ENCODE results near the gene CELF1.

The CELF1 gene
- 118 to 190 (median 175) reads per million in 4 donors for total RNA-seq

DNA sequence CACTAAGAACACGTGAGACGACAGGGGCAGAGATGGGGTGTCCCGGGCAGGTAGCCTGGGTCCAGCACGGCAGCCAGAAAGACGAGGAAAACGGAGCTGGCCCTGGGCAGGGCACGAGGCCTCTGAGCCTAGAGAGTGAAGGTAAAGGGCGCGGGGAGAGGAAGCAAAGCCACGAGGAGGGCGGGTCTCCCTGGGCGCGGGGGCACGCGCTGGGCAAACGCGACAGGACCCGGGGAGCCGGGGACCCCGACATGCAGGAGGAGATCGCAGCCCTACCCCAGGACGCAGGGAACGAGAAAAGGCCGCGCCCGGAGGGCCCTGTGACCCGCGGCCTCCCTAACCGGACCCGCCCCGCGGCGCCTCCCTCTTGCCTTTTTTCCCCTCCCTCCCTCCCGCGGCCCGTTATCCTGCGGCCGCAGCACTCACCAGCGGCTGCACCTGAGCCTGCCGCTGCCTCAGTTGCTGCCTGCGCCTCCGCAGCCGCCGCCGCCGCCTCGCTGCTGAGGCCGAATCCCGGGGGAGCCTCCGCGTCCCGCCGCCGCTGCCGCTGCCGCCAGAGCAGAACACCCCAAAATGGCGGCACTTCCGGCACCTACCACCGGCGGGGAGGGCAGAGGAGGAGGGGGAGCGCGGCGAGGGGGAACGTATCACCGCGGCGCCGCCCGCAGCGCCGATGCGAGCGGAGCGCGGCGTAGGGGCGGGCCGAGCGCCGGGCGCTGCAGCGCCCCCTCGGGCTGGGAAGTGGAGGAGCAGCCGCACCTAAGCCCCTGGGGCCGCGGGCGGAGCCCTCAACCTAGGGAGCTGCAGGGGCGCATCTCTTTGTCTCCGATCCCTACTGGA, at the start of gene CELF1:
Gene CELF1, minus strand, starts transcription at position 567 of the 840 bp plus-strand sequence. CDS start 53,609 bp downstream, outside the sequence.
- DNase-seq: peak; percentile 86 to 93 (median 90)

DNA sequence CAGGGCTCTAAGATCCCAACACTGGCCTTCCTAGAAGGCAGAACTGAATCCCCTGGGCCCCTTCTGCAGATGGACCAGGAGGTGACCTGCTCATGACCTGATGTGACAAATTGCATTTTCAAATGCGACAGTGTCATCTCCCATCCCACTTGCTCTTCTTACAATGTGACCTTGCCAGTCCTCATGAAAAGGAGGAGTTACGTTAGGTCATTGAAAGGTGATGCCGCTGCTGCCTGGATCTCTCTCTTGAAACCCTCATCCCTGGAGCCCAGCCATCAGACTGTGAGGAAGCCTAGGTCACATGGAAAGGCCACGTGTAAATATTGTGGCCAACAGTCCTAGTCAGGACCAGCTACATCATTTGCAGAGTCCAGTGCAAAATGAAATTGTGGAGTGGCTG, 47.0 kb upstream of the CELF1 start:
- DNase-seq: no peak

DNA sequence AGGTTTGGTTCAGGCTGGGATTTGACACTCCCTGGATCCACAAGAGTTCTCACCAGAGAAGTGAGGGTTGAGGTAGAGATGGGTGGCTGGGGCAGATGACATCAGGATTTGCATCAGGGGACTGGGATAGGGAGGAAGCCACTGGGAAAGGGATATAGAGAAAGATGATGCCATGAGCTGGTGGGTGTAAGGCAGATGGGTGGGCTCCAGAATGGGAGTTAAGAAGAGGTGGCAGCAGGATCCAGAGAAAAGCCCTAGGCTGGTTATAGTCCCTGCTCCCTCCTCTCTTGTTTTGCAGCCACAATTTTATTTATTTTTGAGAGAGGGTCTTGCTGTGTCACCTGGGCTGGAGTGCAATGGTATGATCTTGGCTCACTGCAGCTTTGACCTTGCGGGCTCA, 43.0 kb upstream of the CELF1 start:
- DNase-seq: no peak

DNA sequence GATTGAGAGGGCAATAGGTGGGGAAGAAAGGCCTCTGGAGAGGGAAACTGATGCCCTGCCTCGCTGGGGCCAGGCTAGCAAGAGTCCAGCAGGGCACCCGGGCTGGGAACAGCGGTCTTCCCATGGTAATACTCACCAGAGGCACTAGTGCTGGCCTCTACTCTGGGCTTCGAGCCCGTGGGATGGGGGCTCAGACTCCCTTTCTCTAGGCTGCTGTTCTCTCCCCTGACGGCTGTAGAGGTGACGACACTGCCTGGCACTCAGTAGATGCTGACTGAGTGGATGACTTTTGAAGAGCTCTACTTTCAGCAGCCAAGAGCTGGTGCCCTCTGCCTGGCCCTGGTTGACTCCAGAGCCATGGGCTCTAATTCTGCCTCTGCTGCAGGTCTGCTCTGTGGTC, 42.1 kb upstream of the CELF1 start:
- DNase-seq: no peak

DNA sequence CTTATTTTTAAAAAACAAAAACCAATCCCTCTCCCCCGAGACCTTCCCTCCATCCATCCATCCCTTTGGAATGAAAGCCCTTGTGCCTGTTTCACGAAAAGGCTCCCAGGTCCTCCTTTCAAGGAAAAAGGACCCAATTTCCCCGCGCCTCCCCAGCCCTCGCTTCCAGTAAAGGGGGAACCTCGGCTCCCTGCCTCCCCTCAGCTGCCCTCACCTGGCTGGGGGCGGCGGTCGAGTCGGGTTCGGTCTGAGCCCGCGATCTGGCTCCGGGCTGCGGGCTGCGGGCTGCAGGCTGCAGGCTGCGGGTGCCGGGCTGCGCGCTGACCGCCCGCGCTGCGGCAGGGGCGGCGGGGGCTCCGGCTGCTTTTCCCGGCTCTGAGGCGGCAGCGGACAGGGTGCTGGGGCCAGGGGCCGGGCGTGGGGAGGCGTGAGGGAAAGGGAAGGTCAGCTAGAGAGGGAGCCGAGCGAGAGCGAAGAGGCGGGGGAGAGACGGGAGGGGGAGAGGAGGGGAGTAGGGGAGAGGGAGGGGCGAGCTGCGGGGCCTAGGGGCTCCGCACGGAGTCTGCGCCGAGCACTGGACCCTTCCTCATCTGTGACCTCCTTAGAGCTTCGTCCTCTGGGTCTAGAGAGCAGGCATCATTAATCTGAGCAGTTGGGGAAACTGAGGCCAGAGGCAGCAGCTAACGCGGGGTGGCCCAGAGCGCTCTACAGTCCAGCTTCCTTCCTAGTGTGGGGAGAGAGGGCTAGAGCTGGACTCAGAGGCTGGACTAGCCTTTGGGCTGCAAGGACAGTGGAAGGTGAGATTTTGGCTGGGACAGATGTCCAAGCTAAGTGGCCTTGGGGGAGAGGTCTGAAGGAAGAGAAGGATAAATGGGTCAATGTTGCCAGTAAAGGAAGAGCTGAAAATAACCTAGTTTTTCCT, 41.3 kb upstream of the CELF1 start, which contains the start of gene C1QTNF4:
Gene C1QTNF4, minus strand, starts transcription at position 478 of the 922 bp plus-strand sequence. CDS start 3,601 bp downstream, outside the sequence.
- DNase-seq: no peak

DNA sequence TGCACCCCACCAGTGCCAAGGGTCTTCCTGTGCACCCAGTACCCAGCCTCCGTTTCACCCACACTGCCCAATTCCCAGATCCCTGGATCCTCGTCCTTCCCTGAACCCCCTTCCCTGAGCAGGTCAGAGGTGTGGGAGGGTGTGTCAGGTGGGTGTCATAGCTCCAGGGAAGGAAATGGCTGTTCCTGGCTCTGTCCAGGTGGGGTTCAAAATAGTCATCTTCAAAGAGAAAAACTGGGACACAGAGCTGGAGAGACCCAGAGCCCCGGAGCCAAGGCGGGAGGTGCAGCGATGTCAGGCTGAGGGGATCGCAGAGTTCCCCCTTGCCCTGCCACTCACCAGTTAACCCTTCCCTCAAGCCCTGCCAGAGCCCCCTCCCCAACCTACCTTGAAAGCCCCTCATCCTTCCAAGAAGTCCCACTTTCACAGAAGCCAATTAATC, 40.6 kb upstream of the CELF1 start:
- no peak for DNase-seq

DNA sequence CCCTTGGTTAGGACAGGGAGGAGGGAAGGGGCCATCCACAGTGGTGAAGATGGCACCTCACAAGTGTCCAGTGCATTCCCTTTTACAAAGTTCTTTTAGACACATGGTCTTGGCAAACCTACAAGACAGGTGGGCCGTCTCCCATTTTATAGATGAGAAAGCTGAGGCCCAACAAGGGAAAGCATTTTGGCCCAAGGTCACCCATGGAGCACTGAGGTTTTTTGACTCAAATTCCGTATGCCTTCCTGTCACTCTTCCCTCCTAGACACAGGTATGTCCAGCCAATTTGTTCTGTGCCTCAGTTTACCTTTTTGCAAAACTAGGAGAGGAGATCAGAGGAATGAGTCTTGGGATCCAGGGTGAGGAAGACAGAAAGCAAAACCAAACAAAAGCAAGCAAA, 40.0 kb upstream of the CELF1 start:
- no peak for DNase-seq

DNA sequence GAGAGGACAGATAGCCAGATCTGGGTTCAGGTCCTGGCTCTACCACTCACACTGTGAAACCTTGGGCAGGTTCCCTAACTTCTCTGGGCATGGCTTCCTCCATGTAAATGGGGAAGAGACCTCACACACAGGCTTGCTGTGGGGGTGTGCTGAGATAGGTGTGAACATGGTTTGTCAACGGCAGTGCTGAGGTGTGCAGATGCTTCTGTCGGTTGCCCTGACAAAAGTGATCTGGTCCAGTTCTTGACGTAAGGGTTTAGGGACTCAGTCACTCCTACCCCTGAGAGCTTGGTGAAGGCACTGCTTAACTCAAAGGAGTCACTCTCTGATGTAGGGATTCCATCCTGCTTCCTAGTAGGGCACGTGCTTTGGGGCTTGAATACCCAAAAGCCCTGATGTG, 39.3 kb upstream of the CELF1 start:
- no peak for DNase-seq

DNA sequence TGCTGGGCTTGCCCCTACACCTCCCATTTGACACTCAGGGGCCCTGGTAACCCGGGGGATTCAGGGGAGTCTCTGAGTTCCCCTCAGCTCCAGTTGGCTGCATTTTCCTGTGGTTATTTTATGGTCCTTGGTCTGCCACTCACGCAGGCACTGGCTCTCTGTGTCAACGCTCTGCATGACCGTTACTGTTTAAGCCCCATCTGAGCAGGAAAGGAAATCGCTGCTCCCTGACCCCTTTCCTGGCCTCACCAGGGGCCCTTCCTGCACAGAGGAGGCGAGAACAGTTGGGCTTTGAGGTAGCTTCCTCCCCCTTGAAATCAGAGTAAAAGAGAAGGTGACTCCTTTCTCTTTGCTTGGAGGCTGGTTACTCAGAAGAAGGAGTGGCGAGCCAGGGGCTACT, 38.8 kb upstream of the CELF1 start:
- DNase-seq: peak in 1 of 5 donors; percentile 36

DNA sequence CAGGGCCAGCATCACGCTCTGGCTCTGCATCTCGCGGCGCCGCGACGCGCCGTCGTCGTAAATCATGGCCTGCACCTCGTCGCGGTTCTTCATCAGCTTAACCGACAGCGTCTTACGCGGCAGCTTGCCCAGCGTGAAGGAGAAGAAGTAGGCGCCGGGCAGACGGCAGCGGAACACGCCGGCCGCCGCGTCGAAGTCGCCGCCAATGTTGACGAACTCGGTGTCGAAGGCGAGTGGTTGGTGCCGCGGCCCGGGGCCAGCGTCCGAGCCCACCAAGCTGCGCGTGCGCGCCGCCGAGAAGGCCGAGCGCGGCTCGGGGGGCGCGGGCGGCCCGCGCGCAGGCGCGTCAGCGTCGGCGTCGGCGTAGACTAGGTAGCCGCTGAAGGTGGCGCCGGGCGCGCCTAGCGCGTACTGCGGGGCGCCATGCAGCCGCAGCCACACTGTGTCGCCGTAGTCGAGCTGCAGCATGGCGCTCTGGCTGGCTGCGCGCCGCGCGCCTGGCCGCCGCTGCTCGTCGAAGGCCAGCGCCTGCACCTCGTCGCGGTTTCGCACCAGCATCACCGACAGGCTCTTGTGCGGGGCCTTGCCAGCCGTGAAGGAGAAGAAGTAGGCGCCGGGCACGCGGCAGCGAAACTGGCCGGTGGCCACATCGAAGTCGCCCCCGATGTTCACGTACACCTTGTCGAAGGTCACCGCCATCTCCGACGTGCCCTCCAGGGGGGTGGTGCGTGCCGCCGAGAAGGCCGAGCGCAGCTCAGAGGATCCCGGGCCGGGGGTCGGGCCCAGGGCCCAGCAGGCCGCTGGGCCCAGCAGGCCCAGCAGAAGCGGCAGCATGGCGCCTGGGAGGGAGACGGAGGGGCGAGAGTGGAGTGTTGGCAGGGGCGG, 37.3 kb upstream of the CELF1 start:
- no peak for DNase-seq

DNA sequence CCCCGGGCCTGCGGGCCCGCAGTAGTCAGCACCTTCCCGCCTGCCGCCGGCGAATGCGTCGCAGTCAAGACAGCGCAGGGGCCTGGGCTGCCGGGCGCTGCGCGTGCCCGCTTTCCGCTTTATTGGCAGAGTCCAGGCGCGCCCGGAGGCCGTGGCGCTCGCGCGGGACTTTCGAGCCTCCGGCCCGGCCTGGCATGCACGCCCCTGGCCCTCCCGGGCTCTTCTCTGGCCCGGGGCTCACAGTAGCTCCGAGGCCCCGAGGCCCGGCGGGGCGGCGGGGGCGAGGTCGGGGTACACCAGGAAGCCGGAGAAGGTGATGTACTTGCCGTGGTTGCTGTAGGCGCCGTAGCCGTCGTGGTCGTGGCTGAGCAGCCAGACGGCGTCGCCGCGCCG, 36.6 kb upstream of the CELF1 start:
- DNase-seq: no peak

DNA sequence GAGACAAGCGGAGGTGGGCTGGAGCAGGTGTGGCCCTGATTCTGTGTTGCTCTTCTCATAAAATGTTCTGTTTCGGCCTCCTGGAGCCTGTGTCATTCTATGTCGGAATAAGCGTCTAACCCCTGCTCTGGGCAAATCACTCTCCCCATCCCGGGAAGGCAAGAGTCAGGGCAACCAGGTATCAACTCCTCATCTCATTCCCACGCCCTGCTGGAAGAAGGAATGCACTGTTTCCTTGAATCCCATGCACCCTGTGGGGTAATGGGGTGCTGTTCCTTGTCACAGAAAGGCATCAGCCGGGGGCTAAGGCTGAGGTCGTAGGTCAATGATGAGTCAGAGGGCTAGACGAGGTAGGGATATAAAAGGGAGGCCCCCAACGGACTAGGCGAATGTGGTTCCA, 36.2 kb upstream of the CELF1 start:
- no peak for DNase-seq

DNA sequence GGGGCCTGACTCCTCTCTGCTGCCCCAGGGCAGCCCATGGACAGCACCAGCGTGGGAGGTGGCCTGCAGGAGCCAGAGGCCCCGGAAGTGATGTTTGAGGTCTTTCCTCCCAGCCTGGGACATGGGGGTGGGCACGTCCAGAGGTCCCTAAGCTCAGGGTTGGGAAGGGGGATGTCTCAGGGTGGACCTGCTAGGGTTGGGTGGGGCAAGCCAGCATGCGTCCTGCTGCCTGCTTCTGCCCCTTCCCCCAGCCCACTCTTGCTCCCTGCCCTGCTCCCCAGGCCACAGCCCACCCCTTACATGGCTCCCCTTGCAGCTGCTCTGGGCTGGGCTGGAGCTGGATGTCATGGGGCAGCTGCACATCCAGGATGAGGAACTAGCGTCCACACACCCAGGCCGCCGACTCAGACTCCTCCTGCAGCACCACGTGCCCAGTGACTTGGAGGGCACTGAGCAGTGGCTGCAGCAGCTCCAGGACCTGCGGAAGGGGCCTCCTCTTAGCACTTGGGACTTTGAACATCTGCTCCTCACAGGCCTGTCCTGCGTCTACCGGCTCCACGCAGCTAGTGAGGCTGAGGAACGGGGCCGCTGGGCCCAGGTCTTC, 34.9 kb upstream of the CELF1 start:
- no peak for DNase-seq

DNA sequence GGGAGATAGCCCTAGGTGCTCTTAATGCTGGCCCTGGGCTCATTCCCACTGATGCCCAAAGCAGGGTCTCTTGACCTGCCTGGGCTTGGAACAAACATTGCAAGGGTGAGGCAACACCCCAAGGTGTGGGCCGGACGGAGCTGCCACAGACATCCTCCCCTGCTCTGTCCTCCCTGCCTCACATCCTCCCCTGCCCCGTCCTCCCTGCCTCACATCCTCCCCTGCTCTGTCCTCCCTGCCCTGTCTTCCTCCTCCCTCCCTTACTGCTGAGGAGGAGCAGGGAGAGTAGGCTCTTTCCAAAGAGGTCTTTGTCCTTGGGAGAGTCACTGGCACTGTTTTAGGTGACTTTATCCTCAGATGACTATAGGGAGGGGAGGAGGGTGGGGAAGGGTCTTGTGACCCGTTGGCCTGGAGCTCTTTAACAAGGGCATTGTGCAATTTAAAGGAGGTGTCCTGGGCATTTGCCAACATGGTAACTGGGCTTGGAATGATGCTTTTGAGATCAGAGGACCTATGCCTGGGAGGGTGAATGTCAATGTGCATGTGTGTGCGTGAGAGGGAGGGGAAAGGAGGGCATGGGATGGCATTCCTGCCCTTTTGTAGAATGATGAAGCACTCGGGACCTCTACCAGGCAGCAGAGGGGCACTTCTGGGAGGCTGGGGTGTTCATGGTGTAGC, 34.2 kb upstream of the CELF1 start:
- DNase-seq: no peak

DNA sequence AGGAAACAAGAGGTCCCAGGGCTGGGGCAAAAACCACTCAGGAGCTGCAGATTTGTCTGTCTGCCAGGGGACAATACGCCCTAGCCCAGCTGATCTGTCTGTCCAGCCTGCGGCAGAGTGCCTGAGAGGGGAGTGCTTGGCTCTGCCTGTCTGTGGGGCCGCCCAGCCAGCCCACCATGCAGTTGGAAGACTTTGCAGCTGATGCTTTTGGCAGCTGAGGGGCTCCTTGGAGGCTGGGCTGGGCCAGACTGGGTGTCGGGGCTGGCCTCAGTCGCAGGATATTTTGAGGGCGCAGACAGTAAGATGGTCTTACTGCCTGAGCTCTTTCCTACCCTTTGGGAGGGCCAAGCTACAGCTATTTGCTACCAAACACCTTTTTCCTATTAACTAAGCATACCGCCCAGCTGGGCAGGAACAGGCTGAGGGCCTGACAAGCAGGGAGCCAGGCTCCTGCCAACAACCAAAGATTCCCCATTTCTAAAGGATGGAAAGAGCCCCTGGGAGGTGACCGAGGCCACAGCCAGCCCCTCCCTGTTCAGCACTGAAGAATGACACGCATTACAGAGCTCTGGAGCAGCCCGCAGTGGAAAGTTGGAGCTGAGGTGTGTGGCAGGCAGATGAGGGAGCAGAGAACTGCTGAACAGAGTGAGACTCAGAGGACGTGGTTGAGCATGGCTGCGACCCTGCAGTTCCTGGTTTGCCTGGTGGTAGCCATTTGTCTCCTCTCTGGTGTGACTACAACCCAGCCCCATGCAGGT, 33.3 kb upstream of the CELF1 start, which contains the start of gene FAM180B:
Gene FAM180B, plus strand, starts transcription at position 581 of the 758 bp plus-strand sequence. Its CDS starts 91 bp downstream, at position 672.
- DNase-seq: no peak

DNA sequence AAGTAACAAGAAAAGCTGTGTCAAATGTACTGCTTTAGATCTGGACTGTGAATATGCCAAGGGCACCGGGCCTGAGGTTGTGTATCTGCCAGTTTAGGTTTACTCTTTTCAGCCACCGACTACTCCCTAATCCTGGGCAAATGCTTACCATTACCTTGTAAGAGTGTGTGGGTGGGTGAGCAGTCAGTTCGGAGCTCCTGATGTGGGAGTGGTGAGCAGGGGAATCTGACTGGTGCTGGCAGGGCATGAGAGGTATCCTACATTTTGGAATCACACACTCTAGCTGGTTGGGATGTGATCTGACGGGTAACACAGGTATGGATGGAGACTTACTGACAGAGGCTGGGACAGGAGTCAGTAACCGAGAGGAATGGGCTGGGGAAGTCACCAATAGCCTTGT, 30.9 kb upstream of the CELF1 start:
- no peak for DNase-seq

DNA sequence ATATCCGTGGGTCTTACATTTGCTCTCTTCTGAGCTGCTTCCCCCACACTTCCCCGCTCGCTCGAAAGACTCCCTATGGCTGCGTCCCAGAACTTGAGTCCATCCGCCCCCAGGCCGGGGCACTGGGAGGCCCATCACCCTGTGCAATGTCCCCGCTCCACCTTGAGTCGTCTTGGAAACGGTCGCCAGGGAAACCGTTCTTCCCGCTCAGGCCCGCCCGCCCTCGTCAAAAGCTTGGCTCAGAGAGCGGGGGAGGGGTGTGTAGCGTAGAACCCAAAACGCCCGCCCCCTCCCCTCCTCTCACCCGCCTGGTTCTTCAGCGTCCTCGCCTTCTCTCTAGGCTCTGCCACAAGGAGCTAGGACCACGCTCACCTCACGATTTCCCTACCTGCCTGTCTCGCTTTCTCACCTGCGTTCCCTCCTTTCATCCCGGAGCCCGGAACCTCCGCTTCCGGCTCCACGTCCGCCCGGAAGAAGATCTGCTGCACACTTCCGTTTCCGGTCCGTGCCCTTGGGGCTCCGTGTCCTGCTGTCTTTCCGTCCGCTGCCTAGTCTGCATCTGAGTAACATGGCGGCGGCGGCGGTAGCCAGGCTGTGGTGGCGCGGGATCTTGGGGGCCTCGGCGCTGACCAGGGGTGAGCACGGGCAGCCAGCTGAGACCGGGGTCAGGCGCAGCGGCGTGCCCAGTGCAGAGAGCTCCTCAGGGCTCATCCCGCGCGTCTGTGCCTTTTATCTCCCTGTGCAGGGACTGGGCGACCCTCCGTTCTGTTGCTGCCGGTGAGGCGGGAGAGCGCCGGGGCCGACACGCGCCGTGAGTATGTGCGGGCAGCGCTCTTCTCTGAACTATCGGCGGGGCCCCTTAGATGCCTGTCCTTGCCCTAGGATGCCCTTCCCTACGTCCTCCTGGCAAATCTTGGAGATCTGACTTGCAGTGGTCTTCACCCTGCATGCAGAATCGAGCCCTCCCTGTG, 25.9 kb upstream of the CELF1 start, which contains the start of the genes KBTBD4 and NDUFS3:
Gene KBTBD4, minus strand, starts transcription at position 447 of the 971 bp plus-strand sequence. Its CDS starts 19 bp downstream, at position 428.
Gene NDUFS3, plus strand, starts transcription at position 551 of the 971 bp plus-strand sequence. Its CDS starts 18 bp downstream, at position 569.
- DNase-seq: peak; percentile 71 to 89 (median 83)

DNA sequence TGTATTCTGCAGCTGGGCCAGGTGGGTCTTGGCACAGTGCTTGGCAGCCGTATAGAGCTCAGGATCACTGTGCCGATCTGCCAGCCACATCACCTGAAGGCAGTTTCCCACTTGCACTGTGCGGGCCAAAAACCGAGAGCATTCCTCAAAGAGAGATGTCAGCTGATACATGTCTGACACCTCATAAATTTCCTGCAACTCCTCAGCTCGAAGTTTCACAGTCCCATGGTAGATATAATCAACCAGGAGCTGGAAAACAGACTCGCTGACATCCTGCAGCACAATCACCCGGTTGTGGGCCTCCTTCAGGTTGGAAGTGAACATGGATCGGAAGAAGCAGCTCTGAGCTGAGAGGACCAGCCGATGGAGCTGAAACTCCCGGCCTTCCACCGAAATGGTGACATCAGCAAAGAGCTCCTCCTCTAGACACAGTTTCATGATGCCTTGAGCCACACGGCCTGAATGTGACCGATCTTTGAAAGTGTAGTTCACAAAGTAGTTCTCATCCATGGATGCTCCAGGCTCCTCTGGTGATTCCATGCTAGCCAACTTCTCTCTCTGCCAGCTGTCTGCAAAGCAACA, 24.6 kb upstream of the CELF1 start:
- DNase-seq: no peak
